GM19438 (cell line): Measurements from ENCODE around the gene LRRFIP2.
"Not testable (repeated sequence)": the region's sequence is repeated elsewhere in the genome, so short reads cannot be mapped to it uniquely, and the experiment has no call there.

Experiments
- ATAC-seq: cut with Tn5 transposase; IDR thresholded peaks from one replicate; pipeline ENCODE4 v1.9.1; 2021; ENCODE audit warnings: low read depth; ENCODE audit not compliant: unreplicated experiment

Gene LRRFIP2

GRCh38 chr3:37074178-37074577 lies 100.2 kb downstream of the LRRFIP2 start:
- no peak for ATAC-seq

GRCh38 chr3:37072892-37073291 lies 101.5 kb downstream of the LRRFIP2 start:
- no peak for ATAC-seq

- no peak for ATAC-seq
These were observed 102.5 kb downstream of the LRRFIP2 start for GRCh38 chr3:37071921-37072320.

- no peak for ATAC-seq
These were observed 106.4 kb downstream of the LRRFIP2 start for GRCh38 chr3:37068031-37068430.

- ATAC-seq: no peak
These were observed 106.8 kb downstream of the LRRFIP2 start for GRCh38 chr3:37067577-37067976.

- ATAC-seq: no peak
These were observed 109.6 kb downstream of the LRRFIP2 start for GRCh38 chr3:37064747-37065146.

GRCh38 chr3:37058117-37058516 lies 116.3 kb downstream of the LRRFIP2 start:
- no peak for ATAC-seq

GRCh38 chr3:37056826-37057225 lies 117.6 kb downstream of the LRRFIP2 start:
- ATAC-seq: no peak

GRCh38 chr3:37055077-37055476 lies 119.3 kb downstream of the LRRFIP2 start:
- not testable (repeated sequence) for ATAC-seq

GRCh38 chr3:37054370-37054769 lies 120.0 kb downstream of the LRRFIP2 start:
- no peak for ATAC-seq

GRCh38 chr3:37053753-37054152 lies 120.6 kb downstream of the LRRFIP2 start:
- no peak for ATAC-seq

GRCh38 chr3:37053337-37053736 lies 121.0 kb downstream of the LRRFIP2 start:
- ATAC-seq: no peak

- no peak for ATAC-seq
These were observed 121.5 kb downstream of the LRRFIP2 start for GRCh38 chr3:37052860-37053259.

- ATAC-seq: no peak
These were observed 124.1 kb downstream of the LRRFIP2 start for GRCh38 chr3:37050282-37050681.

- ATAC-seq: not testable (repeated sequence)
These were observed 131.7 kb downstream of the LRRFIP2 start for GRCh38 chr3:37042712-37043111.

- no peak for ATAC-seq
These were observed 132.7 kb downstream of the LRRFIP2 start for GRCh38 chr3:37041546-37042195.

- ATAC-seq: no peak
These were observed 134.2 kb downstream of the LRRFIP2 start for GRCh38 chr3:37040231-37040630.

GRCh38 chr3:37039161-37039846 lies 135.1 kb downstream of the LRRFIP2 start:
- no peak for ATAC-seq

GRCh38 chr3:37037352-37037751 lies 137.0 kb downstream of the LRRFIP2 start:
- ATAC-seq: no peak

GRCh38 chr3:37032961-37033360 lies 141.4 kb downstream of the LRRFIP2 start:
- no peak for ATAC-seq

GRCh38 chr3:37031096-37031682 lies 143.2 kb downstream of the LRRFIP2 start:
- no peak for ATAC-seq

GRCh38 chr3:37030588-37030987 lies 143.8 kb downstream of the LRRFIP2 start:
- no peak for ATAC-seq
